H4 (cell line): ENCODE results near the gene ZBED6. TPM values are rescaled to one million over a fixed set of nuclear protein-coding genes. Genes with fewer than 3 reads are reported as not detected.
"Not testable (repeated sequence)": the region's sequence is repeated elsewhere in the genome, so short reads cannot be mapped to it uniquely, and the experiment has no call there.

Experiments used
- DNase-seq: peaks from one replicate; pipeline ENCODE4 v3.0.0-alpha.2; 2015; ENCODE audit warnings: low spot score
- total RNA-seq: library from RNA; depleted of rRNA; stranded (reverse); fragments of >200 nt; shearing (Covaris generic); gene quantifications from 2 replicates; pipeline ENCODE4 v1.2.3, GENCODE V29; 2014; rRNA removed

The ZBED6 gene
- total RNA-seq, result 7.1 and 8.0 TPM in 2 replicates

- DNase-seq, result peak; percentile 98
Measured at GRCh38 chr1:203795441-203796235, at the start of gene ZBED6, which contains the start of gene ZC3H11A. ZBED6 (plus strand) TSS chr1:203795623; CDS start chr1:203797523, 1,900 bp downstream. ZC3H11A (plus strand) TSS chr1:203795623; CDS start chr1:203817071, 21,448 bp downstream.

- no peak for DNase-seq
Measured at GRCh38 chr1:203746281-203746680, 49.1 kb upstream of the ZBED6 start.

- DNase-seq, result no peak
Measured at GRCh38 chr1:203751051-203751450, 44.4 kb upstream of the ZBED6 start.

- not testable (repeated sequence) for DNase-seq
Measured at GRCh38 chr1:203751618-203752361, 43.6 kb upstream of the ZBED6 start.

GRCh38 chr1:203754455-203754864 lies 41.0 kb upstream of the ZBED6 start:
- no peak for DNase-seq

GRCh38 chr1:203756036-203756435 lies 39.4 kb upstream of the ZBED6 start:
- DNase-seq, result no peak

- not testable (repeated sequence) for DNase-seq
Measured at GRCh38 chr1:203758749-203759148, 36.7 kb upstream of the ZBED6 start.

GRCh38 chr1:203760506-203760905 lies 34.9 kb upstream of the ZBED6 start:
- DNase-seq, result no peak

GRCh38 chr1:203761958-203762357 lies 33.5 kb upstream of the ZBED6 start:
- DNase-seq, result not testable (repeated sequence)

- DNase-seq, result no peak
Measured at GRCh38 chr1:203763505-203763904, 31.9 kb upstream of the ZBED6 start.

GRCh38 chr1:203764105-203765028 lies 31.1 kb upstream of the ZBED6 start:
- DNase-seq, result no peak

GRCh38 chr1:203765029-203765837 lies 30.2 kb upstream of the ZBED6 start, which contains the start of gene LAX1:
LAX1 (plus strand) TSS chr1:203765183; CDS start chr1:203765566, 383 bp downstream.
- no peak for DNase-seq

GRCh38 chr1:203768256-203768655 lies 27.2 kb upstream of the ZBED6 start:
- DNase-seq, result no peak

GRCh38 chr1:203769505-203770343 lies 25.7 kb upstream of the ZBED6 start:
- DNase-seq, result peak; percentile 96

- DNase-seq, result no peak
Measured at GRCh38 chr1:203771901-203772301, 23.5 kb upstream of the ZBED6 start.

GRCh38 chr1:203772836-203773235 lies 22.6 kb upstream of the ZBED6 start:
- no peak for DNase-seq

- DNase-seq, result no peak
Measured at GRCh38 chr1:203776636-203777035, 18.8 kb upstream of the ZBED6 start.

GRCh38 chr1:203777596-203777995 lies 17.8 kb upstream of the ZBED6 start:
- DNase-seq, result no peak

GRCh38 chr1:203778146-203778545 lies 17.3 kb upstream of the ZBED6 start:
- DNase-seq, result no peak

- DNase-seq, result no peak
Measured at GRCh38 chr1:203778789-203779188, 16.6 kb upstream of the ZBED6 start.
